H1 (cell line): ENCODE measurements around the gene SNCAIP.

Experiments
- BCL11A ChIP-seq, 2 experiments: IDR thresholded peaks; one replicate each; pipeline ENCODE4 v1.6.1; 2011; ENCODE audit warnings: low read depth in 2 of 2, low read length in 2 of 2, mild to moderate bottlenecking in 2 of 2
- CHD1 ChIP-seq: IDR thresholded peaks from 2 replicates; pipeline ENCODE4 v1.6.1; 2012; ENCODE audit warnings: low read depth, low read length, improper control_type of control experiment
- EZH2 ChIP-seq: fragments of 200-600 bp; sonication (generic); IDR thresholded peaks from 2 replicates; pipeline ENCODE4 v1.7.1; 2012; ENCODE audit warnings: low read depth, mild to moderate bottlenecking, moderate library complexity, low read length, inconsistent platforms; ENCODE audit not compliant: severe bottlenecking
- MAFK ChIP-seq: IDR thresholded peaks from 2 replicates; pipeline ENCODE4 v1.6.1; 2012; ENCODE audit warnings: low read depth, mild to moderate bottlenecking, improper control_type of control experiment, low read length
- POLR2A ChIP-seq, 2 experiments: IDR thresholded peaks; 1 replicate in 1 of 2; 2 replicates in 1 of 2; pipeline ENCODE4 v1.6.1; 2011; ENCODE audit warnings: low read depth in 2 of 2, low read length in 2 of 2, mild to moderate bottlenecking in 2 of 2; ENCODE audit errors: control extremely low read depth in 1 of 2
- RXRA ChIP-seq: IDR thresholded peaks from 2 replicates; pipeline ENCODE4 v1.6.1; 2011; ENCODE audit warnings: low read depth, mild to moderate bottlenecking, low read length, moderate library complexity; ENCODE audit not compliant: insufficient read depth
- SP2 ChIP-seq: IDR thresholded peaks from 2 replicates; pipeline ENCODE4 v1.6.1; 2012; ENCODE audit warnings: mild to moderate bottlenecking, low read length, inconsistent platforms
- TAF1 ChIP-seq: IDR thresholded peaks from 2 replicates; pipeline ENCODE4 v1.6.1; 2011; ENCODE audit warnings: mild to moderate bottlenecking, low read depth, low read length
- TCF12 ChIP-seq: IDR thresholded peaks from 2 replicates; pipeline ENCODE4 v1.6.1; 2011; ENCODE audit warnings: low read depth, mild to moderate bottlenecking, low read length
- YY1 ChIP-seq: IDR thresholded peaks from 2 replicates; pipeline ENCODE4 v1.6.1; 2011; ENCODE audit warnings: low read depth, mild to moderate bottlenecking, low read length
- TF ChIP-seq, protein P1 (sequence below), 3 experiments: IDR thresholded peaks; 1 replicate in 2 of 3; 2 replicates in 1 of 3; pipeline versions ENCODE4 v1.5.1 to v1.6.1; 2011; ENCODE audit warnings: low read length in 3 of 3, mild to moderate bottlenecking in 3 of 3, inconsistent platforms in 2 of 3, low read depth in 1 of 3, moderate library complexity in 1 of 3; ENCODE audit not compliant: insufficient read depth in 1 of 3; ENCODE audit errors: control extremely low read depth in 1 of 3
- TF ChIP-seq, protein P2 (sequence below): IDR thresholded peaks from 2 replicates; pipeline ENCODE4 v1.6.1; 2011; ENCODE audit warnings: low read length, improper control_type of control experiment

DNA sequence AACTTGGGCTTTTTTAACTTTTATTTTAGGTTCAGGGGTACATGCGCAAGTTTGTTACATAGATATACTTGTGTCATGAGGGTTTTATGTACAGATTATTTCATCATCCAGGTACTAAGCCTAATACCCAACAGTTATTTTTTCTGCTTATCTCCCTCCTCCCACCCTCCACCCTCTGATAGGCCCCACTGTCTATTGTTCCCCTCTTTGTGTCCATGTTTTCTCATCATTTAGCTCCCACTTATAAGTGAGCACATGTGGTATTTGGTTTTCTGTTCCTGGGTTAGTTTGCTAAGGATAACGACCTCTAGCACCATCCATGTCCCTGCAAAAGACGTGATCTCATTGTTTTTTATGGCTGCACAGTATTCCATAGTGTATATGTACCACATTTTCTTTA lies 172.1 kb downstream of the SNCAIP start:
- TF ChIP-seq, protein P1, sequence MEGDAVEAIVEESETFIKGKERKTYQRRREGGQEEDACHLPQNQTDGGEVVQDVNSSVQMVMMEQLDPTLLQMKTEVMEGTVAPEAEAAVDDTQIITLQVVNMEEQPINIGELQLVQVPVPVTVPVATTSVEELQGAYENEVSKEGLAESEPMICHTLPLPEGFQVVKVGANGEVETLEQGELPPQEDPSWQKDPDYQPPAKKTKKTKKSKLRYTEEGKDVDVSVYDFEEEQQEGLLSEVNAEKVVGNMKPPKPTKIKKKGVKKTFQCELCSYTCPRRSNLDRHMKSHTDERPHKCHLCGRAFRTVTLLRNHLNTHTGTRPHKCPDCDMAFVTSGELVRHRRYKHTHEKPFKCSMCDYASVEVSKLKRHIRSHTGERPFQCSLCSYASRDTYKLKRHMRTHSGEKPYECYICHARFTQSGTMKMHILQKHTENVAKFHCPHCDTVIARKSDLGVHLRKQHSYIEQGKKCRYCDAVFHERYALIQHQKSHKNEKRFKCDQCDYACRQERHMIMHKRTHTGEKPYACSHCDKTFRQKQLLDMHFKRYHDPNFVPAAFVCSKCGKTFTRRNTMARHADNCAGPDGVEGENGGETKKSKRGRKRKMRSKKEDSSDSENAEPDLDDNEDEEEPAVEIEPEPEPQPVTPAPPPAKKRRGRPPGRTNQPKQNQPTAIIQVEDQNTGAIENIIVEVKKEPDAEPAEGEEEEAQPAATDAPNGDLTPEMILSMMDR (IDR thresholded peaks at IDR 0.05; ENCODE audit: control extremely low read depth in 1 of 3, insufficient read depth in 1 of 3, low read depth in 1 of 3, low read length in 3 of 3) = no peak
- TF ChIP-seq, protein P2, sequence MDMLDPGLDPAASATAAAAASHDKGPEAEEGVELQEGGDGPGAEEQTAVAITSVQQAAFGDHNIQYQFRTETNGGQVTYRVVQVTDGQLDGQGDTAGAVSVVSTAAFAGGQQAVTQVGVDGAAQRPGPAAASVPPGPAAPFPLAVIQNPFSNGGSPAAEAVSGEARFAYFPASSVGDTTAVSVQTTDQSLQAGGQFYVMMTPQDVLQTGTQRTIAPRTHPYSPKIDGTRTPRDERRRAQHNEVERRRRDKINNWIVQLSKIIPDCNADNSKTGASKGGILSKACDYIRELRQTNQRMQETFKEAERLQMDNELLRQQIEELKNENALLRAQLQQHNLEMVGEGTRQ = no peak
- TF ChIP-seq TAF1 = no peak
- TF ChIP-seq RXRA = no peak
- no peak for TF ChIP-seq YY1
- no peak for TF ChIP-seq SP2
- no peak for TF ChIP-seq BCL11A (IDR thresholded peaks at IDR 0.05; ENCODE audit: low read depth in 2 of 2, low read length in 2 of 2)
- TF ChIP-seq EZH2 = no peak
- TF ChIP-seq POLR2A (IDR thresholded peaks at IDR 0.05; ENCODE audit: control extremely low read depth in 1 of 2, low read depth in 2 of 2, low read length in 2 of 2) = no peak
- no peak for TF ChIP-seq CHD1
- no peak for TF ChIP-seq MAFK
- TF ChIP-seq TCF12 = no peak
